Loucy (cell line): Measurements from ENCODE around the gene BCL2L12.

Experiments
- EZH2phosphoT487 ChIP-seq: fragments of 200-600 bp; IDR thresholded peaks from 2 replicates; pipeline ENCODE4 v1.6.1; 2018; ENCODE audit warnings: antibody characterized with exemption, mild to moderate bottlenecking, moderate library complexity, borderline replicate concordance
- TF ChIP-seq, protein P1 (sequence below): fragments of 200-600 bp; sonication (generic); conservative IDR thresholded peaks from 2 replicates; pipeline ENCODE4 v1.5.1; 2014; ENCODE audit warnings: mild to moderate bottlenecking, antibody characterized with exemption, low read length

DNA sequence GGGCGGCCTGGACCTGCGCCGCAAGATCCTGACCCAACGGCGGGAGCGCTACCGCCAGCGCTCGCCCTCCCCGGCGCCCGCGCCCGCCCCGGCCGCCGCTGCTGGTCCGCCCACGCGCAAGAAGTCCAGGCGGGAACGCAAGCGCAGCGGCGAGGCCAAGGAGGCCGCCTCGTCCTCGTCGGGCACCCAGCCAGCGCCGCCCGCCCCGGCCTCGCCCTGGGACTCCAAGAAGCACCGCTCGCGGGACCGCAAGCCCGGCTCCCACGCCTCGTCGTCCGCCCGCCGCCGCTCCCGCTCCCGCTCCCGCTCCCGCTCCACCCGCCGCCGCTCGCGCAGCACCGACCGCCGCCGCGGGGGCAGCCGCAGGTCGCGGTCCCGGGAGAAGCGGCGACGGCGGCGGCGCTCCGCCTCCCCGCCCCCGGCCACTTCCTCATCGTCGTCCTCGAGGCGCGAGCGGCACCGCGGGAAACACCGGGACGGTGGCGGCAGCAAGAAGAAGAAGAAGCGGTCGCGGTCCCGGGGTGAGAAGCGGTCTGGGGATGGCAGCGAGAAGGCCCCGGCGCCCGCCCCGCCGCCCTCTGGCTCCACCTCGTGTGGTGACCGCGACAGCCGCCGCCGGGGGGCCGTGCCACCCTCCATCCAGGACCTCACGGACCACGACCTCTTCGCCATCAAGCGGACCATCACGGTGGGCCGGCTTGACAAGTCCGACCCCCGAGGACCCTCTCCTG, 13.7 kb upstream of the BCL2L12 start:
- TF ChIP-seq, protein P1, sequence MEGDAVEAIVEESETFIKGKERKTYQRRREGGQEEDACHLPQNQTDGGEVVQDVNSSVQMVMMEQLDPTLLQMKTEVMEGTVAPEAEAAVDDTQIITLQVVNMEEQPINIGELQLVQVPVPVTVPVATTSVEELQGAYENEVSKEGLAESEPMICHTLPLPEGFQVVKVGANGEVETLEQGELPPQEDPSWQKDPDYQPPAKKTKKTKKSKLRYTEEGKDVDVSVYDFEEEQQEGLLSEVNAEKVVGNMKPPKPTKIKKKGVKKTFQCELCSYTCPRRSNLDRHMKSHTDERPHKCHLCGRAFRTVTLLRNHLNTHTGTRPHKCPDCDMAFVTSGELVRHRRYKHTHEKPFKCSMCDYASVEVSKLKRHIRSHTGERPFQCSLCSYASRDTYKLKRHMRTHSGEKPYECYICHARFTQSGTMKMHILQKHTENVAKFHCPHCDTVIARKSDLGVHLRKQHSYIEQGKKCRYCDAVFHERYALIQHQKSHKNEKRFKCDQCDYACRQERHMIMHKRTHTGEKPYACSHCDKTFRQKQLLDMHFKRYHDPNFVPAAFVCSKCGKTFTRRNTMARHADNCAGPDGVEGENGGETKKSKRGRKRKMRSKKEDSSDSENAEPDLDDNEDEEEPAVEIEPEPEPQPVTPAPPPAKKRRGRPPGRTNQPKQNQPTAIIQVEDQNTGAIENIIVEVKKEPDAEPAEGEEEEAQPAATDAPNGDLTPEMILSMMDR = no peak
- TF ChIP-seq EZH2phosphoT487 = no peak
